ENCODE measurements around the gene PTPN12.
"Not testable (repeated sequence)": the region's sequence is repeated elsewhere in the genome, so short reads cannot be mapped to it uniquely, and the experiment has no call there.

The PTPN12 gene

GRCh38 chr7:77506899-77507298 is 30.2 kb upstream of the PTPN12 start:
- no peak for TF ChIP-seq CTCF (IDR thresholded peaks at IDR 0.05; ENCODE audit: control insufficient read depth, insufficient read depth, low read depth, low read length, missing control alignments)
- no peak overlapping the region for H3K4me3 ChIP-seq (ENCODE audit: control insufficient read depth, low read depth, low read length)
- no peak for DNase-seq (ENCODE audit: low read depth)

GRCh38 chr7:77513002-77513670 is 24.0 kb upstream of the PTPN12 start:
- not testable (repeated sequence) for H3K4me3 ChIP-seq (ENCODE audit: control insufficient read depth, low read depth, low read length); DNase-seq (ENCODE audit: low read depth)

- TF ChIP-seq CTCF (IDR thresholded peaks at IDR 0.05; ENCODE audit: control insufficient read depth, insufficient read depth, low read depth, low read length, missing control alignments) = no peak
- no peak for DNase-seq (ENCODE audit: low read depth)
- H3K4me3 ChIP-seq (ENCODE audit: control insufficient read depth, low read depth, low read length) = no peak overlapping the region
Measured at GRCh38 chr7:77516085-77516484, 21.0 kb upstream of the PTPN12 start.

- no peak overlapping the region for H3K4me3 ChIP-seq (ENCODE audit: control insufficient read depth, low read depth, low read length)
- TF ChIP-seq CTCF (IDR thresholded peaks at IDR 0.05; ENCODE audit: control insufficient read depth, insufficient read depth, low read depth, low read length, missing control alignments) = no peak
- no peak for DNase-seq (ENCODE audit: low read depth)
Measured at GRCh38 chr7:77520261-77520660, 16.8 kb upstream of the PTPN12 start.

GRCh38 chr7:77521537-77521936 is 15.6 kb upstream of the PTPN12 start:
- DNase-seq (ENCODE audit: low read depth); H3K4me3 ChIP-seq (ENCODE audit: control insufficient read depth, low read depth, low read length): not testable (repeated sequence)

- no peak for TF ChIP-seq CTCF (IDR thresholded peaks at IDR 0.05; ENCODE audit: control insufficient read depth, insufficient read depth, low read depth, low read length, missing control alignments)
- no peak for DNase-seq (ENCODE audit: low read depth)
- H3K4me3 ChIP-seq (ENCODE audit: control insufficient read depth, low read depth, low read length) = no peak overlapping the region
Measured at GRCh38 chr7:77524731-77525130, 12.4 kb upstream of the PTPN12 start.

GRCh38 chr7:77525231-77525630 is 11.9 kb upstream of the PTPN12 start:
- no peak overlapping the region for H3K4me3 ChIP-seq (ENCODE audit: control insufficient read depth, low read depth, low read length)
- DNase-seq (ENCODE audit: low read depth) = no peak
- no peak for TF ChIP-seq CTCF (IDR thresholded peaks at IDR 0.05; ENCODE audit: control insufficient read depth, insufficient read depth, low read depth, low read length, missing control alignments)

- no peak overlapping the region for H3K4me3 ChIP-seq (ENCODE audit: control insufficient read depth, low read depth, low read length)
- no peak for TF ChIP-seq CTCF (IDR thresholded peaks at IDR 0.05; ENCODE audit: control insufficient read depth, insufficient read depth, low read depth, low read length, missing control alignments)
- no peak for DNase-seq (ENCODE audit: low read depth)
Measured at GRCh38 chr7:77528368-77528767, 8.7 kb upstream of the PTPN12 start.
